MCF 10A (cell line): ENCODE measurements around the gene GPN2. TPM values are rescaled to one million over a fixed set of nuclear protein-coding genes. Genes with fewer than 3 reads are reported as not detected.

Experiments used
- BruUV-seq: library from RNA; stranded (reverse); fragments of 400-500 nt; replicated peaks from 2 replicates; lab custom pipeline; 2021; lab: Mats Ljungman, UMichigan
- CTCF ChIA-PET: fragments of 300-600 bp; sonication (Branson Sonifier 250); formaldehyde crosslinking; extraction: SDS; loops from one replicate; lab custom pipeline; 2021; ENCODE audit warnings: antibody characterized with exemption, inconsistent platforms; lab: Yijun Ruan, JAX
- POLR2A ChIA-PET: fragments of 300-600, 350-650 bp; sonication (Branson Sonifier 250); formaldehyde crosslinking; extraction: SDS; loops from one replicate; lab custom pipeline; 2020; ENCODE audit warnings: antibody characterized with exemption, inconsistent platforms; lab: Yijun Ruan, JAX
- DNase-seq: peaks from one replicate; pipeline ENCODE4 v3.0.0-alpha.2; 2018; ENCODE audit not compliant: unreplicated experiment
- H3K27ac Mint-ChIP-seq: one replicate; pipeline ENCODE4 v1.8.0; 2022; ENCODE audit warnings: mild to moderate bottlenecking, low read depth, mixed read lengths; ENCODE audit not compliant: unreplicated experiment
- H3K27me3 Mint-ChIP-seq: one replicate; pipeline ENCODE4 v1.8.0; 2022; ENCODE audit warnings: mixed read lengths; ENCODE audit not compliant: insufficient read depth, unreplicated experiment
- H3K36me3 Mint-ChIP-seq: one replicate; pipeline ENCODE4 v1.8.0; 2022; ENCODE audit warnings: mild to moderate bottlenecking, moderate library complexity, mixed read lengths; ENCODE audit not compliant: insufficient read depth, unreplicated experiment
- H3K4me1 Mint-ChIP-seq: one replicate; pipeline ENCODE4 v1.8.0; 2022; ENCODE audit warnings: mixed read lengths; ENCODE audit not compliant: insufficient read depth, unreplicated experiment
- H3K4me3 Mint-ChIP-seq: one replicate; pipeline ENCODE4 v1.8.0; 2022; ENCODE audit warnings: mild to moderate bottlenecking, moderate library complexity, mixed read lengths; ENCODE audit not compliant: unreplicated experiment
- H3K9me3 Mint-ChIP-seq: one replicate; pipeline ENCODE4 v1.8.0; 2022; ENCODE audit warnings: mixed read lengths; ENCODE audit not compliant: unreplicated experiment
- intact Hi-C: fragments of 100-400 bp; cut with micrococcal nuclease; formaldehyde crosslinking; loops from 2 replicates; pipeline ENCODE4 v1.14.1; 2022
- total RNA-seq: library from RNA; stranded (reverse); gene quantifications from 2 replicates; pipeline ENCODE4 v1.2.3, GENCODE V29; 2022
- TF ChIP-seq, protein P1 (sequence below): fragments of 200-600 bp; IDR thresholded peaks from one replicate; pipeline ENCODE4 v1.8.0; 2022; ENCODE audit warnings: antibody characterized with exemption, mild to moderate bottlenecking; ENCODE audit not compliant: unreplicated experiment

Gene GPN2
- total RNA-seq, 1 experiment from 2014 or later = 39.7 TPM

DNA sequence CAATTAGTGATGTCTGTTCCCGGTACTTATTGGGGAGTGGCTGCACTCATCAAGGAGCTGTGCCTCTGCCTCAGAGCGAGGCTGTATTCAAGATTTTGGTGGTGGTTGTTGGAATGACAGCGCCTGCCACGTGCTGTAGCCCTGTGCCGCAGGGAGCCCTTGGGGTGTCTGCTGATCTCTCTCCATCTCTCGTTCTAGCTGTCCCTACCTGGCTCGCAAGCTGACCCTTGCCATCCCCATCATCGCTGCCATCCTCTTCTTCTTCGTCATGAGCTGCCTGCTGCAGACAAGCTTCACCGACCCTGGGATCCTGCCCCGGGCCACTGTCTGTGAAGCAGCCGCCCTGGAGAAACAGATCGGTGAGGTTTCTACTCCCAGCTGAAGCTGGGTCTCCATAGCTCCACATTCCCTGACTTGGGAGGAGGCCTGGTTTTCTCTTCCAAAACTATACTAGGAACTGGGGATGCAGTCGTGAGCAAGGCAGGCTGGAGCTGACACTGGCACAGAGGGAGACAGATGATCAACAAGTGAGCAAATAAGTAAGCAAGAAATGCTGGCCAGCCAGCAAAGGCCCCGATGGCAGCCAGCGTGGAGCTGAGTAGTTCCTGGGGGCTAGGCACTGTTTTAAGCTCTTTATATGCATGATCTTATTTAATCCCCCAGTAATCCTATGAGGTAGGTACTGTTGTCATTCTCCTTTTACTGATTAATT, 57.7 kb downstream of the GPN2 start:
- DNase-seq = no peak
- ChIA-PET CTCF (interaction anchor here (0.6 to 1.6 kb wide), 3 partner anchors 15 to 48 kb away, joined by 3 to 5 read pairs (median 3); no protein-coding TSS in a partner anchor), POLR2A (interaction anchor here (1.1 kb wide), 1 partner anchor 68 kb away, joined by 5 read pairs; the partner anchor contains the start of gene GPATCH3)
- H3K9me3 Mint-ChIP-seq = no peaks in the 10 kb centered on the region
- H3K36me3 Mint-ChIP-seq = peaks cover 12% of the 10 kb centered on the region
- BruUV-seq = no TSS peak
- H3K4me1 Mint-ChIP-seq = peaks cover 18% of the 10 kb centered on the region
- TF ChIP-seq, protein P1, sequence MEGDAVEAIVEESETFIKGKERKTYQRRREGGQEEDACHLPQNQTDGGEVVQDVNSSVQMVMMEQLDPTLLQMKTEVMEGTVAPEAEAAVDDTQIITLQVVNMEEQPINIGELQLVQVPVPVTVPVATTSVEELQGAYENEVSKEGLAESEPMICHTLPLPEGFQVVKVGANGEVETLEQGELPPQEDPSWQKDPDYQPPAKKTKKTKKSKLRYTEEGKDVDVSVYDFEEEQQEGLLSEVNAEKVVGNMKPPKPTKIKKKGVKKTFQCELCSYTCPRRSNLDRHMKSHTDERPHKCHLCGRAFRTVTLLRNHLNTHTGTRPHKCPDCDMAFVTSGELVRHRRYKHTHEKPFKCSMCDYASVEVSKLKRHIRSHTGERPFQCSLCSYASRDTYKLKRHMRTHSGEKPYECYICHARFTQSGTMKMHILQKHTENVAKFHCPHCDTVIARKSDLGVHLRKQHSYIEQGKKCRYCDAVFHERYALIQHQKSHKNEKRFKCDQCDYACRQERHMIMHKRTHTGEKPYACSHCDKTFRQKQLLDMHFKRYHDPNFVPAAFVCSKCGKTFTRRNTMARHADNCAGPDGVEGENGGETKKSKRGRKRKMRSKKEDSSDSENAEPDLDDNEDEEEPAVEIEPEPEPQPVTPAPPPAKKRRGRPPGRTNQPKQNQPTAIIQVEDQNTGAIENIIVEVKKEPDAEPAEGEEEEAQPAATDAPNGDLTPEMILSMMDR = no peak
- no peak overlapping the region for H3K27ac Mint-ChIP-seq
- H3K27me3 Mint-ChIP-seq = no peaks in the 10 kb centered on the region
- H3K4me3 Mint-ChIP-seq = no peak overlapping the region
- intact Hi-C loops = no loop called here

GRCh38 chr1:26831546-26832248, 58.4 kb downstream of the GPN2 start:
- TF ChIP-seq, protein P1 = no peak
- H3K36me3 Mint-ChIP-seq = peaks cover 12% of the 10 kb centered on the region
- no peak overlapping the region for H3K4me3 Mint-ChIP-seq
- no peak overlapping the region for H3K27ac Mint-ChIP-seq
- no peaks in the 10 kb centered on the region for H3K27me3 Mint-ChIP-seq
- peaks cover 20% of the 10 kb centered on the region for H3K4me1 Mint-ChIP-seq
- ChIA-PET CTCF (interaction anchor here (1.3 to 1.9 kb wide), 3 partner anchors 16 to 230 kb away, joined by 3 to 6 read pairs (median 5); no protein-coding TSS in a partner anchor), POLR2A (interaction anchor here (1.1 to 1.9 kb wide), 2 partner anchors 34 to 68 kb away, joined by 5 to 6 read pairs; partner anchors contain the start of gene GPATCH3)
- no TSS peak for BruUV-seq
- no peaks in the 10 kb centered on the region for H3K9me3 Mint-ChIP-seq
- DNase-seq = no peak
- intact Hi-C loops = no loop called here

DNA sequence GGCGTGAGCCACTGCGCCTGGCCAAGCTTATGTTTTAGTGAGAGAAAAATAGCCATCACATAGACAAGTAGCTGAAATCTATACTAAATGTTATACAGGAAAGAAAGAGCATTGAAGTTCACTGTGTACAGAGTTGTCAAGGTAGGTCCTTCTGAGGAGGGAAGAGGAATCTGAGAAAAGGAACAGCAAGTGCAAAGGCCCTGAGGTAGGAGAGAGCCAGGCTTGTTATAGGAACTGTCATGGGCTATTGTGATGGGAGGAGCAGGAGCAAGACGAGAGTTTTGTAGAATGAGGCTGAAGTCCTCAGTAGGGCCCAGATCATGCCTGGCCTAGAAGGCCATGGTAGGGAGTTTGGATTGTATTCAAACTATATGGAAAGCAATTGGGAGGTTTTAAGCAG, 59.0 kb downstream of the GPN2 start:
- Mint-ChIP-seq H3K4me3 (no peak overlapping the region), H3K27ac (no peak overlapping the region), H3K9me3 (no peaks in the 10 kb centered on the region), H3K36me3 (peaks cover 12% of the 10 kb centered on the region), H3K27me3 (no peaks in the 10 kb centered on the region), H3K4me1 (peaks cover 20% of the 10 kb centered on the region)
- intact Hi-C loops = no loop called here
- BruUV-seq = no TSS peak
- TF ChIP-seq, protein P1 = no peak
- no peak for DNase-seq
- ChIA-PET POLR2A (interaction anchor here (1.9 kb wide), 1 partner anchor 34 kb away, joined by 6 read pairs; no protein-coding TSS in a partner anchor), CTCF (interaction anchor here (0.6 to 1.9 kb wide), 3 partner anchors 21 to 229 kb away, joined by 3 to 6 read pairs (median 5); no protein-coding TSS in a partner anchor)
